Loucy (cell line): ENCODE data around the gene TPRG1.

Source experiments
- H2AFZ ChIP-seq: fragments of 200-600 bp; sonication (generic); 2 replicates; pipeline ENCODE4 v1.6.0; 2016; ENCODE audit warnings: antibody characterized with exemption, mild to moderate bottlenecking, low read length, moderate library complexity
- H3F3A ChIP-seq: fragments of 200-600 bp; 2 replicates; pipeline ENCODE4 v1.6.0; 2016; ENCODE audit warnings: antibody characterized with exemption, low read depth, mild to moderate bottlenecking
- H3K27me3 ChIP-seq: fragments of 200-600 bp; sonication (generic); 2 replicates; pipeline ENCODE4 v1.6.1; 2014; ENCODE audit warnings: low read length, mild to moderate bottlenecking; ENCODE audit not compliant: insufficient read depth, poor library complexity, severe bottlenecking
- H3K36me3 ChIP-seq: fragments of 200-600 bp; sonication (generic); 2 replicates; pipeline ENCODE4 v1.6.1; 2016; ENCODE audit warnings: low read length; ENCODE audit not compliant: insufficient read depth
- H3K4me1 ChIP-seq: fragments of 200-600 bp; sonication (generic); 2 replicates; pipeline ENCODE4 v1.5.1; 2014; ENCODE audit warnings: low read length, mild to moderate bottlenecking; ENCODE audit not compliant: insufficient read depth, poor library complexity, severe bottlenecking
- H3K4me2 ChIP-seq: fragments of 200-600 bp; sonication (generic); 2 replicates; pipeline ENCODE4 v1.6.0; 2014; ENCODE audit warnings: antibody characterized with exemption, low read length, low read depth, mild to moderate bottlenecking; ENCODE audit not compliant: poor library complexity, severe bottlenecking
- H3K4me3 ChIP-seq: fragments of 200-600 bp; sonication (generic); 2 replicates; pipeline ENCODE4 v1.5.1; 2014; ENCODE audit warnings: low read length, mild to moderate bottlenecking, mixed read lengths; ENCODE audit not compliant: poor library complexity, severe bottlenecking
- H3K79me2 ChIP-seq: fragments of 200-600 bp; sonication (generic); 2 replicates; pipeline ENCODE4 v1.6.1; 2014; ENCODE audit warnings: low read length; ENCODE audit not compliant: insufficient read depth
- H3K9ac ChIP-seq: fragments of 200-600 bp; sonication (generic); 2 replicates; pipeline ENCODE4 v1.6.0; 2014; ENCODE audit warnings: mild to moderate bottlenecking, low read depth, low read length, moderate library complexity; ENCODE audit not compliant: poor library complexity, severe bottlenecking
- H3K9me2 ChIP-seq: fragments of 200-600 bp; sonication (generic); replicated peaks from 2 replicates; pipeline ENCODE4 v1.6.1; 2016; ENCODE audit warnings: low read depth, low read length, mixed read lengths
- H3K9me3 ChIP-seq: fragments of 200-600 bp; sonication (generic); 2 replicates; pipeline ENCODE4 v1.6.1; 2014; ENCODE audit warnings: mild to moderate bottlenecking, antibody characterized with exemption, low read length, low read depth; ENCODE audit not compliant: insufficient read depth
- H4K20me1 ChIP-seq: fragments of 200-600 bp; sonication (generic); 2 replicates; pipeline ENCODE4 v1.6.0; 2014; ENCODE audit warnings: antibody characterized with exemption, low read length, mild to moderate bottlenecking; ENCODE audit not compliant: insufficient read depth, poor library complexity, severe bottlenecking
- EZH2phosphoT487 ChIP-seq: fragments of 200-600 bp; IDR thresholded peaks from 2 replicates; pipeline ENCODE4 v1.6.1; 2018; ENCODE audit warnings: antibody characterized with exemption, mild to moderate bottlenecking, moderate library complexity, borderline replicate concordance
- TF ChIP-seq, protein P1 (sequence below): fragments of 200-600 bp; sonication (generic); conservative IDR thresholded peaks from 2 replicates; pipeline ENCODE4 v1.5.1; 2014; ENCODE audit warnings: mild to moderate bottlenecking, antibody characterized with exemption, low read length

Gene TPRG1

DNA sequence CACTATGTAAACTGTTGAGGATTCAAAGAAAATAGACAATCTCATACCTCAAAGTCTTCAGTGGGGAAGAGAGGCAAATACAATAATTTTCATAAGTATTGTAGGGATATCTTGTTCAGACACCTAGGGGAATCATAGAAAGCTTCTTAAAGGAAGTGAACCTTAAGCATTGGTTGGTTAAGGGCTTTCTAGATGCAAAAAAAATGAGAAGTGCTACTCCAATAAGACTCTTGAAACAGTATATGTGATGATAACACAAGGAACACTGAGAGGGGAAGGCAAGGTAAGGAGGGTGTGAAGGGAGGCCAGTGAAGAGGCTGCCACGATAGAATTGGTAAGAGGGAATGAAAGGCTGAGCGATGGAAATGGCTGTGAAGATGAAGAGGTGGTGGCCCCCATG is 104.1 kb downstream of the TPRG1 start:
- Histone ChIP-seq H3F3A (no peaks in the 10 kb centered on the region), H3K27me3 (no peaks in the 10 kb centered on the region), H3K4me1 (peaks cover 47% of the 10 kb centered on the region), H3K9me2 (no peaks in the 10 kb centered on the region), H4K20me1 (no peaks in the 10 kb centered on the region), H3K36me3 (no peaks in the 10 kb centered on the region), H3K4me3 (no peak overlapping the region), H2AFZ (peak overlapping the region; percentile 65; the same call in 1 of the 2 replicates), H3K9me3 (no peaks in the 10 kb centered on the region), H3K4me2 (no peak overlapping the region), H3K9ac (no peak overlapping the region), H3K79me2 (no peaks in the 10 kb centered on the region)
- TF ChIP-seq EZH2phosphoT487: no peak
- TF ChIP-seq, protein P1, sequence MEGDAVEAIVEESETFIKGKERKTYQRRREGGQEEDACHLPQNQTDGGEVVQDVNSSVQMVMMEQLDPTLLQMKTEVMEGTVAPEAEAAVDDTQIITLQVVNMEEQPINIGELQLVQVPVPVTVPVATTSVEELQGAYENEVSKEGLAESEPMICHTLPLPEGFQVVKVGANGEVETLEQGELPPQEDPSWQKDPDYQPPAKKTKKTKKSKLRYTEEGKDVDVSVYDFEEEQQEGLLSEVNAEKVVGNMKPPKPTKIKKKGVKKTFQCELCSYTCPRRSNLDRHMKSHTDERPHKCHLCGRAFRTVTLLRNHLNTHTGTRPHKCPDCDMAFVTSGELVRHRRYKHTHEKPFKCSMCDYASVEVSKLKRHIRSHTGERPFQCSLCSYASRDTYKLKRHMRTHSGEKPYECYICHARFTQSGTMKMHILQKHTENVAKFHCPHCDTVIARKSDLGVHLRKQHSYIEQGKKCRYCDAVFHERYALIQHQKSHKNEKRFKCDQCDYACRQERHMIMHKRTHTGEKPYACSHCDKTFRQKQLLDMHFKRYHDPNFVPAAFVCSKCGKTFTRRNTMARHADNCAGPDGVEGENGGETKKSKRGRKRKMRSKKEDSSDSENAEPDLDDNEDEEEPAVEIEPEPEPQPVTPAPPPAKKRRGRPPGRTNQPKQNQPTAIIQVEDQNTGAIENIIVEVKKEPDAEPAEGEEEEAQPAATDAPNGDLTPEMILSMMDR: no peak

DNA sequence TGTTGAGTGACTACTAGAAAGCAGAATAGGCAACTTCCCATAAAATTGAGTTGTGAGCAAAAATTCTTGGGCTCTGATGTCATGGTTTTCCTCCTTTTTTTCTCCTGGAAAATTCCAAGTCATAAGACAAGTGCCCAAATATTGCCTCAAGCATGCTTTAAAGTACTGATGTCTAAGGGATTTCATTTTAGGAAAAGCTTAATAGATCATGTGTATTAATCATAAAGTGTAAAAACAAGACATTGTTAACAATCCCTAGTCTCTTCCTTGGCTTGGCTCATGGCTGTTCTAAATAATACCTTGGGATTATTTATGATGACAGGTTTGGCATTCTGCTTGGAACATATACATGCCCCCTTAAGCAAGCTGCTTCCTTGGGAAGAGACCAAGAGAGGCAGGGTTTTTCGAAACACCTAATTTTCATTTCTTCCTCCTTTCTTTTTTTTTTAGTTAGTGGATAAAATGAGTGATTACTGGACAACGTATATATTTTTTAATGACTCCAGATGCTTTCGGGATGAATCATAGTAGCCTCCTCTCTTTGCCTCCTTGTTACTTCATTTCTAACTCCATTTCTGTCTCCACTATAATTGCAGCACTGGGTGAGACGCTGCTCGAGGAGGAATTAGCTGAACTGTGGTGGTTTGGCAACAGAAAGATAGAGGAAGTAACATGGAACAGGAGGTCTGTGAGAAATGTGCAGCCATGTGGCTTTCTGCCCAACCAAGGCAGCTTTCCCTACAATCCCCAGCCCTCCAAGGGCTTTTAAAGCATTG is 104.9 kb downstream of the TPRG1 start:
- H2AFZ ChIP-seq: peak overlapping the region; percentile 53
- no peak for TF ChIP-seq EZH2phosphoT487
- TF ChIP-seq, protein P1: no peak
- no peaks in the 10 kb centered on the region for H3K27me3 ChIP-seq
- peak overlapping the region; percentile 3 for H3K9ac ChIP-seq
- no peak overlapping the region for H3K4me3 ChIP-seq
- H3K9me2 ChIP-seq: no peaks in the 10 kb centered on the region
- no peaks in the 10 kb centered on the region for H3F3A ChIP-seq
- H3K9me3 ChIP-seq: no peaks in the 10 kb centered on the region
- no peaks in the 10 kb centered on the region for H4K20me1 ChIP-seq
- H3K4me2 ChIP-seq: no peak overlapping the region
- no peaks in the 10 kb centered on the region for H3K36me3 ChIP-seq
- H3K4me1 ChIP-seq: peaks cover 47% of the 10 kb centered on the region
- no peaks in the 10 kb centered on the region for H3K79me2 ChIP-seq

DNA sequence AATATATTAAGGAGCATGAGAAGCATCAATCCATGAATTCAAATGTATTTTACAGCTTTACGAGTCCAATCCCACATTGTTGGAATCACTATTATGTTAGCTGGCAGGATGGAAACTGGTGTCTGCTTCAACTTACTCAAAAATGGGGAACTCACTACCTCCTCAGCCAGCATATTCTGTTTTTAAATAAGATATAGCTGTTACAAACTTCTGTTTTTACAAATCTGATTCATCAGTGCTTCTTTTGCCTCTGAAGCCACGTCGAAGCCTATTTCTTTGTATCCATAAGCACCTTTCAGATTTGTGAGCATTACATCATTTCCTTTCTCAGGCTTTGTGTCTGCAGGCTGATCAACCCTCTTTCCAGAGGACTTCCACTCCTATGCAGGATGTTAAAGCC is 105.9 kb downstream of the TPRG1 start:
- Histone ChIP-seq H3K9me3 (no peaks in the 10 kb centered on the region), H3K36me3 (no peaks in the 10 kb centered on the region), H3K4me1 (peaks cover 39% of the 10 kb centered on the region), H2AFZ (peak overlapping the region; percentile 50), H3K4me2 (no peak overlapping the region), H3K9ac (no peak overlapping the region), H4K20me1 (no peaks in the 10 kb centered on the region), H3F3A (no peaks in the 10 kb centered on the region), H3K27me3 (no peaks in the 10 kb centered on the region), H3K9me2 (no peaks in the 10 kb centered on the region), H3K4me3 (no peak overlapping the region), H3K79me2 (no peaks in the 10 kb centered on the region)
- no peak for TF ChIP-seq EZH2phosphoT487
- TF ChIP-seq, protein P1: no peak
